ENCODE measurements around the gene PLAC9.
"Not testable (repeated sequence)": the region's sequence is repeated elsewhere in the genome, so short reads cannot be mapped to it uniquely, and the experiment has no call there.

PLAC9 gene

DNA sequence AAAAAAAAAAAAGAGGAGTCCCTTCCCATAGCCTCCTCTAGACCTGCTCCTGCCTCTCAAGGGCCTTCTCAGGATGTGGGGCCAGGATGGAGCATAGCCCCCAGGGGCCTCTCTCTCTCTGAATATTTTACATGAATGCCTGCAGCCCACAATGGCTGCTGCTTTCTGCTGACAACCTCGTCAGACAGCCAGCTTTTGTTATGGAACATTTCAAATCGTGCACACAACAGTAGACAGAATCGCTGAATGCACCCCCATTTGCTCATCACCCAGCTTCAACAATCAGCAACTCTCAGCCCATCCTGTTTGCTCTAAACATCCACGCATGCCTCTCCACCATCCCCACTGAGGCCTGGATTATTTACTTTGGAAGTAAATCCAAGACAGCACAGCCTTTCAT lies 5.4 kb downstream of the PLAC9 start:
- no peak for DNase-seq (ENCODE audit: low read depth in 1 of 2, low spot score in 1 of 2)

DNA sequence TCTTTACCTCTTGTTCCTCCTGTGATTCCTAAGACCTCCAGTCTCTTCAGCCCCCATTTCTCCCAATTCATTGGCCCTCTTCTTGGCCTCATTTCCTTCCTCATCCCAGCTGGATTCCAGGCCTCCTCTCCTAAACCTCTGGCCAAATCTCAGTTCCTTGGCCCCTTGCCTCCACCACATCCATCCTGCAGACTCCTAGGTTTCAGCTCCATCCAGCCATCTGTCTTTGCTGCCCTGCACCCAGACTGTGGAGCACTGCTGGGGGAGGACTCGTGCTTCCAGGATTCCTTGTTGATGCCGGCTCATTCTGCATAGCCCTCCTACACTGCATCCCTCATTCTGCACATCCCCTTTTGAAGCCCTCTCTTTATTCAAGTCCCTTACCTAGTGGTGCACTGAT lies 6.7 kb downstream of the PLAC9 start:
- DNase-seq (ENCODE audit: low read depth in 1 of 2, low spot score in 1 of 2), result no peak

DNA sequence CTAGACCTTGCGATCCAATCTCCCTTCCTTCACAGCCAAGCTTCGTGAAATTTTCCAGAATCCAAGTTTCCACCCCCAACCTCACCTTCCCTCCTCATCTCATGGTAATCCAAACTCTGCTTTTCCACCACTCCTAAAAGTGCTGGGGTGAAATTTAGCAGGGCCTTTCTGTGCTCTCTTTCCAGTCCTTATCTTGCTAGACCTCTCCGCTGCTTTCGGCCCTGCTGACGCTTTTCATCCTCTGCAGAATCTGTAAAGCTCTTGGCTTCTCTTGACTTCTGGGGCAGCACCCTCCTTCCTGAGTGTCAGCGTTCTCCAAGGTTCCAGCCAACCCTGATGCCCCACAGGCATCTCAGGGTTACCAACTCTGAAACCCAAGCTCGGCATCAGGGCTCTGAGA lies 7.7 kb downstream of the PLAC9 start:
- DNase-seq (ENCODE audit: low read depth in 1 of 2, low spot score in 1 of 2), result no peak

DNA sequence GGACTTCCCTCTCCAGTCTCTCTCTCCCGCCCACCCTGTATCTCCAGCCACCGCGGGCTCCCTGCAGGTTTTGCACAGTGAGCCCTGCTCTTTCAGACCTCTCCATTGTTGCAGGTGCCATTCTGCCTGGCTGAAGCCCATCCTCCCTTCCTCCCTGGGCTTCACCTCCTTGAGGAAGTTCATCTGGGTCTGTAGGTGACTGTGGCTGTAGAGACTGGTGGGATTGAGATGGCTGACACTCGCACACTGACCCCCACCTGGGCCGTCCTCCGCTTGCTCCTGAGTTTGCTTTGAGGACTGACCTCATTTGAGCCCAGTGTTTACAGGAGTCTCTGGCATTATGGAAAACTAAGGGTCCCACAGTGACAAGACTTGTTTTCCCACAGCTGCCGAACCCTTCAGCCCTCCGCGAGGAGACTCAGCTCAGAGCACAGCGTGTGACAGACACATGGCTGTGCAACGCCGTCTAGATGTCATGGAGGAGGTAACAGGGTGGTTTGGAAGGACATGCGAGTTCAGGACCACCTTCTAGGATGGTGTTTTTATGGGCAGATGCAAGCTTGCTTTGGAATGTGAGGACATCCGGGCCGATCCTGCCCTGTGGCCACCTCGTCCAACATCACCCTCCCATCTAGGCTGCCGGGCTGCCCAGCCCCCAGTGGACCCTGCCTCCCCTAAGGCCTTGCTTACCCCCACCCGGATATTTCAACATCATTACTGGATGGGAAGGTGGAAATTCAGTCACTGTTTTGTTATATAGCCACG lies 9.3 kb downstream of the PLAC9 start:
- no peak for DNase-seq (ENCODE audit: low read depth in 1 of 2, low spot score in 1 of 2)

- peak in 1 of 2 donors; percentile 6 for DNase-seq (ENCODE audit: low read depth in 1 of 2, low spot score in 1 of 2)
Measured at GRCh38 chr10:80144067-80144695, 11.7 kb downstream of the PLAC9 start.

GRCh38 chr10:80144696-80145131 lies 12.2 kb downstream of the PLAC9 start:
- DNase-seq (ENCODE audit: low read depth in 1 of 2, low spot score in 1 of 2), result no peak

- DNase-seq (ENCODE audit: low read depth in 1 of 2, low spot score in 1 of 2), result not testable (repeated sequence)
Measured at GRCh38 chr10:80145406-80146308, 13.1 kb downstream of the PLAC9 start.

DNA sequence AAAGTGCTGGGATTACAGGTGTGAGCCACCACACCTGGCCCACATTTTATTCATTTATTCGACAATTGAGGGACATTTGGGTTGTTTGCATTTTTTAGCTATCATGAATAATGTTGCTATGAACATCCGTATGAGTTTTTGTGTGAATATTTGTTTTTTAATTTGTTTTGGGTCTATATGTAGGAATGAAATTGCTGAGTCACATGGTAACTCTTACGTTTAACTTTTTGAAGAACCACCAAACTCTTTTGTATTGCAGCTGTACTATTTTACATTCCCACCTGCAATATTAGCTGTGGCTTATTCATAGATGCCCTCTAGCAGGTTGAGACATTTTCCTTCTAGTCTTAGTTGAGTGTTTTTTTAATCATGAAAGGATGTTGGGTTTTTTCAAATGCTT lies 14.4 kb downstream of the PLAC9 start:
- no peak for DNase-seq (ENCODE audit: low read depth in 1 of 2, low spot score in 1 of 2)

GRCh38 chr10:80148166-80148805 lies 15.8 kb downstream of the PLAC9 start:
- DNase-seq (ENCODE audit: low read depth in 1 of 2, low spot score in 1 of 2), result no peak

- no peak for DNase-seq (ENCODE audit: low read depth in 1 of 2, low spot score in 1 of 2)
Measured at GRCh38 chr10:80149123-80149522, 16.6 kb downstream of the PLAC9 start.

DNA sequence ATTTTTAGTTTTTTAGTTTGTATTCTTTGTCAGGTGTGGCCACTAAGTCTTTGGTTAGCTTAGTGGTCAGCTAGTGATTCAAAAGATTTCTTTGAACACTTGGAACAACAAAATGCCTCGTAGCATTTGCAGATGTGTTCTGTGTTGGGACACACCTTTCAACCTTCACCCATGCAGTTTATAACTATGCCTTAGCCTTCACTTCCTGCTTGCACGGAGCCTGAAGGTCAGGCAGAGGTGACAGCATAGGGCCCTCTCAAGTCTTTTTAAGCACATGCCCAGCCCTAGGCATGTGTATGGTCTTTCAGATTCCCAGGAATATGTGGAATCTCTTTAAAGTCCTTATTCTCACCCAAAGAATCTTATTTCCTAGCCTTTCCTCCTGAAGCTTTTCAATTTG lies 17.6 kb downstream of the PLAC9 start:
- DNase-seq (ENCODE audit: low read depth in 1 of 2, low spot score in 1 of 2), result no peak

DNA sequence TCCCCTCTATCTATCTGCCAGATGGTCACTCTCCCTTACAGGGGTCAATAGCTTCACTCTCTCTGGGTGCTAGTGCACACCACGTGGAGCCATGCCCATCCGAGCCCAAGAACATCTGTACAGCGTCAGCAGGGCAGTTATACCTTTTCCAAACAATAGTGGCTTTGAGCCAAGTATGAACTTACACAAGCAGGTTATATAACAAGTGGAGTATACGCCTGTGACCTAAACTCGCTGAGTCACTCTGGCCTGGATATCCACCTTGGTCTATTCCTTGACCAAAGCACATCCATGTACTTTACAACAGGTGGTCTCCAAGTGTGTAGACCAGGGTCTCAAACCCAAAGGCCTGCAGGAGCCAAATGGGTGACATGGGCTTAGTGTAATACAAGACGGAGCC lies 20.3 kb downstream of the PLAC9 start:
- DNase-seq (ENCODE audit: low read depth in 1 of 2, low spot score in 1 of 2), result no peak

DNA sequence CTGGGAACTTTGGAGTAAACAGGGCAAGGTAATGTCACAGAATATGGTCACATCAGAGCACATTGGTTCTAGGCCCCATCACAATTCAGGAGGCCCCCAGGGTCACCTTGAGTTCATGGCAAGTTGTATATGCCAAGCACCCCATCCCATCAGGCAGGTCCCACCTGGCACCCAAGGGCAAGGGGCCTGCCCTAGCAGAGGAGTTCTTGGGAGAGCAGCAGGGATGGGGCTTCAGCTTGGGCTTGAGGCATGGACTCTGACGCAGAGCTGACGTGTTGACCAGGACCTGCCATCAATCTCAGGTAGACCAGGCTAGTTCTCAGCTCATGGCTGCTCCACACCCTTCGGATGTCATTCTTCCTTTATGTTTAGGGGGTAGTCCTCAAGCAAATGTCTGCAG lies 20.9 kb downstream of the PLAC9 start:
- no peak for DNase-seq (ENCODE audit: low read depth in 1 of 2, low spot score in 1 of 2)

GRCh38 chr10:80154626-80154977 lies 22.1 kb downstream of the PLAC9 start:
- DNase-seq (ENCODE audit: low read depth in 1 of 2, low spot score in 1 of 2), result no peak

DNA sequence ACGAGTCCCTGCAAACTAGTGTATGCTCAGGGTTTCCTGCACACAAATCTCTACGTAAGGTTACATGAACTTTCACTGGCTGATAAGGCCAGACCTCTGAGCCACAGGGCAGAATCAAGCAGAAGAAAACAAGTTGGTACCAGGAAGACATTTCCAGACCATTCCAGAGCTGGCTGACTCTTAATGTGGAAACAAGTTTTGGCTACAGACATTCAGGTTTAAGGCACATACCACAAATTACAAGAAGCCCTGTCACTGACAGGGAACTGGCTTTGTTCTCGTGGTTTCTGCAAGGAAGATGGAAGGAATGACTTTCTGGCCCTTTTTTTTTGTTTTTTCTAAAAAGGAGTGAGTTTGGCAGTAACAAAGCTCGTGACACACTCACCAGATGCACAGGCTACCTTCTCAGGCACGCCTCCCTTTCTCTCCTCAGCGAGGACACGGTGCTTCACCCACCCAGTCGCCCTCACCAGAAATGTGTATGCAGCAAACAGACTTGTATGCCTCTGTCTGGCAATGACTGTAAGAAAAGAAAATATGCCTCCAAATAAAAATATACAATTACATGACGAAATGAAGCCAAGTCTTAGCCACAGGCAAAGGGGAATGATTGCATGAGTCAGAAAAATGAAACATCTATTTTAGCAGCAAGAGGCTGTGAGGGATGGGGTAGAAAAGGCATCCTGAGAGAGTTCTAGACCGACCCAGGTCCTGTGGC lies 22.6 kb downstream of the PLAC9 start:
- DNase-seq (ENCODE audit: low read depth in 1 of 2, low spot score in 1 of 2), result no peak

DNA sequence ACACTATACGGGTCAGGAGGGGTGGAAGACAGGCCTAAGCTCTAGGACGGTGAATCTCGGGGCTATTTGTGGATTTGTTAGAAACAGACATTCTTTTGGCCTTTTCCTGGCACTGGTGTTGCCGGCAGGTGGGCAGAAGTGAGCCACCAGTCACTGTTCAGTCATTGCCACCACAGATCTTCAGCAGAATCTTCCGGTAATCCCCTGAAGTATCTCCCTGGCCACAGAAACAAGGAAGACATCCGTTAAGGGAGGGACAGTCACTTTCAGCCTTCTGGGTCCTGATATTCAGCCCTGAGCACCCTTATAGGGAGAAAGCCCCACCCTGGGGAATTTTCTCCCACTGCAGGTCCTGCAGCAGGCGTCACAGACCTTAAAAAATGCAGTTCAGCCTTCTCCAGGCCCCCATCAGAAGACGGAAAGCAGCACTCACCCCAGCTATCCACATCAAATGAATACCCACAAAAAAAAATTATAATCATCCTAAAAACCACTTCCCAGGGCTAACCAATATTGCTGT lies 23.2 kb downstream of the PLAC9 start:
- no peak for DNase-seq (ENCODE audit: low read depth in 1 of 2, low spot score in 1 of 2)

DNA sequence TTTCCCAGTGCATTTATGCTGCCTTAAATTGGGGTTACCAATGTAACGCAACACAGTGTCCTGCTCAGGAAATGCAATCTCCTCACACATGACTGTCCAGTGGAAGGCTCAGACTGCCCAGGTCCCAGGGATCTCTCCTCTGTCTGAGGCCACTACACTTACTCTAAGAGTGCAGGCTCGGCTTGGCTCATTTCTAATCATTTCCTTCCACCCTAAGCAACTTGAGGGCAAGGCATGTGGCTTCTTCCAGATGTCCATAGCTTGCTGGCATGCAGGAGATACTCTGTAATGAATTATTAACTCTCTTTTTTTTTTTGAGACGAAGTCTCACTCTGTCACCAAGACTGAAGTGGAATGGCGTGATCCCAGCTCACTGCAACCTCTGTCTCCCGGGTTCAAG lies 23.7 kb downstream of the PLAC9 start:
- DNase-seq (ENCODE audit: low read depth in 1 of 2, low spot score in 1 of 2), result no peak

- no peak for DNase-seq (ENCODE audit: low read depth in 1 of 2, low spot score in 1 of 2)
Measured at GRCh38 chr10:80157561-80157960, 25.0 kb downstream of the PLAC9 start.

DNA sequence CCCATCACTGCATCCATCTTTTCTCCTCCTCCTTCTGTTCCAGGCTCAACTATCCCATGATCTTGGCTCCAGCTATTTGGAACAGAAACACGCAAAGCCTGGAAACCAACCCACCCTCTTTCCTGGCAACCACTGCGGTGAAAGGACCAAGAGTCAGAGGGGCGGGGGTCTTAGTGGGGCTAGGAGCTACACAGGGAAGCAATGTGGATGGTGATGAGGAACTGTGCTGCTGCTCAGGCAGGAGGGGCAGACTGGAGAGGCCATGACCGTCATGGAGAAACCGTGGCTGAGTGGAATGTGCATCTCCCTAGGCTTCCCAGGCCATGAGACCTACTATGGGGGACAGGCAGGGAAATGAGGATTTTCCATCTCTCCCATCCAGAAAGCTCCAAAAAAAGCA lies 25.6 kb downstream of the PLAC9 start:
- no peak for DNase-seq (ENCODE audit: low read depth in 1 of 2, low spot score in 1 of 2)

DNA sequence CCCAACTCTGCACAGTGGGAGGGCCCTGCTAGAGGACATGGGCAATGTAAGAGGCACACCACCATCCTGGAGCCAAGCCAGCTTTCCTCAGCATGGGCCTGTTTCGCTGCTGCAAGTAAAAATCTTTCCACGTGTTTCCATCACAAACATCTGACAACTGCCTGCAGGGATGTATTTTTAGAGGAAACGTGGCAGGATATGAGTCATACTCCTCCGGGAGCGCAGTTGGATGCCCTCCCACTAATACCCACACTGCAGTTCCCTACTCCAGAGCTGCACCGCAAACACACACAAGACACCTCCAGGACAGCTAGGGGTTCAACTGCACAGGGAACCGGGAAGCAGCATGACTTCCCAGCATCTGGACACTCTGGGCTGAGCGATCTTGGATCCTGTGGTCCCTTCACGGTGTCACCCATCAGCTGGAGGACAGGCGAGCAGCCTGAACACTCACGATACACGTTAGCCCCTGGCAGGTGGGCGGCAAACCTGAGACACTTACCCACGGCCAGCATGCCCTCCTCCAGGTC lies 26.1 kb downstream of the PLAC9 start:
- DNase-seq (ENCODE audit: low read depth in 1 of 2, low spot score in 1 of 2), result no peak
